ENCODE measurements around the gene TIAM1. TPM values are rescaled to one million over a fixed set of nuclear protein-coding genes. Genes with fewer than 3 reads are reported as not detected.

TIAM1 gene
- total RNA-seq, 1 donor from 2014 or later, result 41.3 TPM

DNA sequence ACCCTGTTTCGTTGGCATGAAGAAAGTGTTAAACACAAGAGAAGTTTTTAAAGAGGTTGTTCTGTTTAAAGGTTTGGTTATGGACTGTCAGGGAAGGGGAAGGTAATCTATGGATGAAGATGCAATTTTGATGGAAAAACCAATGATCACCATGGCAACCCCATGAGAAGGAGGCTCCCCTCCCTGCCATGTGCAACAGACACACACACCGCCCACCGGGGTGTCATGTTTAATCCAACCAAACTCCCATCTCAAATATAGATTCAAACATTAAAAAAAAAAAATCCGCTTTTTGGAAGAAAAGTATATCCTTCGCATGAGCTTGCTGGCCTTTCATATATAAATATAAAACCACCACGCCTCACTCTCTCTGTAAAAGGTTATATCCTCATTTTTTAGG is 224.9 kb downstream of the TIAM1 start:
- Histone ChIP-seq H3K4me1 (peaks cover 11% of the 10 kb centered on the region), H3K36me3 (peaks cover 0 to 5% of the 10 kb centered on the region in 2 donors)
- intact Hi-C loops (cut with DNase I), result no loop called here

DNA sequence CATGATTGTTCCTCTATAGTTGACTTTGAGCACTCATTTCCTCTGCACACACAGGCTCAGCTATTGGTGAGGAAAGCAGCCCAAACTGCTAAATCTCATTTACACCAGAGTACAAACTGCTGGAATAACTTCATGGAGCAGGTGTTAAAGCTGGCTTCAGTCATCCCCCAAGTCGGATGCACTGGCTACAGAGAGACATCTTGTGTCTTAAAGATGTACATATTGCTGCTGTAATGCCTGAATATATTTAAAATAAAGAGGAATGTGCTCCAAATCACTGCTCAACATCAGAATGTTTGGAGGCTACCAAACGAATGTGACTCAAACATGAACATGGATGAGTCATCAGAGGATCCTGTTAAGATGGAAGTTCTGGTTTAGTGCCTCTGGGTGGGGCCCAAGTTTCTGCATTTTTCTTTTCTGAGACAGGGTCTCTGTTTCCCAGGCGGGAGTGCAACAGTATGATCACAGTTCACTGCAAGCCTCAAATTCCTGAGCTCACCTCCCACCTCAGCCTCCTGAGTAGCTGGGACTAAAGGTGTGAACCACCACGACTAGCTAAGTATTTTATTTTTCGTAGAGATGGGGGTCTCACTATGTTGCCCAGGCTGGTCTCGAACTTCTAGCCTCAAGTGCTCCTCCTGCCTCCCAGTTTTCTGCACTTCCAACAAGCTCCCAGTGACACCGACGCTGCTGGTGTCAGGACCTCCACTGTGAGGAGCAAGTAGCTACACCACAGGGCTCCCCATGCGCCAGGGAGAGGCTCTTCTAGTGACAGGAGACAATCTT is 226.7 kb downstream of the TIAM1 start:
- Histone ChIP-seq H3K36me3 (peaks cover 0 to 5% of the 10 kb centered on the region in 2 donors), H3K27me3 (no peaks in the 10 kb centered on the region), H3K9me3 (no peaks in the 10 kb centered on the region), H3K27ac (no peak overlapping the region), H3K4me1 (peaks cover 11% of the 10 kb centered on the region), H3K4me3 (no peak overlapping the region)
- TF ChIP-seq POLR2A (IDR thresholded peaks at IDR 0.05), result no peak
- TF ChIP-seq POLR2AphosphoS5 (IDR thresholded peaks at IDR 0.05; ENCODE audit: insufficient read depth in 1 of 2, low read depth in 1 of 2), result no peak
- TF ChIP-seq, protein P1, sequence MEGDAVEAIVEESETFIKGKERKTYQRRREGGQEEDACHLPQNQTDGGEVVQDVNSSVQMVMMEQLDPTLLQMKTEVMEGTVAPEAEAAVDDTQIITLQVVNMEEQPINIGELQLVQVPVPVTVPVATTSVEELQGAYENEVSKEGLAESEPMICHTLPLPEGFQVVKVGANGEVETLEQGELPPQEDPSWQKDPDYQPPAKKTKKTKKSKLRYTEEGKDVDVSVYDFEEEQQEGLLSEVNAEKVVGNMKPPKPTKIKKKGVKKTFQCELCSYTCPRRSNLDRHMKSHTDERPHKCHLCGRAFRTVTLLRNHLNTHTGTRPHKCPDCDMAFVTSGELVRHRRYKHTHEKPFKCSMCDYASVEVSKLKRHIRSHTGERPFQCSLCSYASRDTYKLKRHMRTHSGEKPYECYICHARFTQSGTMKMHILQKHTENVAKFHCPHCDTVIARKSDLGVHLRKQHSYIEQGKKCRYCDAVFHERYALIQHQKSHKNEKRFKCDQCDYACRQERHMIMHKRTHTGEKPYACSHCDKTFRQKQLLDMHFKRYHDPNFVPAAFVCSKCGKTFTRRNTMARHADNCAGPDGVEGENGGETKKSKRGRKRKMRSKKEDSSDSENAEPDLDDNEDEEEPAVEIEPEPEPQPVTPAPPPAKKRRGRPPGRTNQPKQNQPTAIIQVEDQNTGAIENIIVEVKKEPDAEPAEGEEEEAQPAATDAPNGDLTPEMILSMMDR (IDR thresholded peaks at IDR 0.05), result no peak
- intact Hi-C loops (cut with DNase I), result no loop called here
- DNase-seq (ENCODE audit: extremely low spot score in 2 of 2), result no peak

More for the DNA sequence above, 224.9 kb downstream of the TIAM1 start:
- Histone ChIP-seq H3K27ac (no peak overlapping the region), H3K4me3 (no peak overlapping the region), H3K27me3 (no peaks in the 10 kb centered on the region), H3K9me3 (no peaks in the 10 kb centered on the region)
- TF ChIP-seq POLR2AphosphoS5 (IDR thresholded peaks at IDR 0.05; ENCODE audit: insufficient read depth in 1 of 2, low read depth in 1 of 2) (no peak), POLR2A (IDR thresholded peaks at IDR 0.05) (no peak)
- TF ChIP-seq, protein P1 (IDR thresholded peaks at IDR 0.05), result no peak
- no peak for DNase-seq (ENCODE audit: extremely low spot score in 2 of 2)

DNA sequence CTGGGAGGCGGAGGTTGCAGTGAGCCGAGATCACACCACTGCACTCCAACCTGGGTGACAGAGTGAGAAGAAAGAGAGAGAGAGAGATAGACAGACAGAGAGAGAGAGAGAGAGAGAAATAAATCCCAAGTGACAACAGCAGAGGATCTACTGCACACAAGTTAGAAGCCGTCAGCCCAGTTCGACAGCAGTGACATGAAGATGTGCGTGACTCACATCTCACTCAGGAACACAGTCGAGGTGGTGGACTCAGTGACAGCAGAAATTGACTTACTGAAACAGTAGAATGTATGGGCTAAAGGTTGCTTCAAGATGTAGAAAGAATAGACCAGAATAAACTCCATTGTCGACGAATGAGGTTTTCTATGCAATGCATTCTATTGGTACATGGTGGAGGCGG is 228.8 kb downstream of the TIAM1 start:
- no peak for DNase-seq (ENCODE audit: extremely low spot score in 2 of 2)
- H3K9me3 ChIP-seq, result no peaks in the 10 kb centered on the region
- no peak overlapping the region for H3K27ac ChIP-seq
- peaks cover 11% of the 10 kb centered on the region for H3K4me1 ChIP-seq
- H3K4me3 ChIP-seq, result no peak overlapping the region
- intact Hi-C loops (cut with DNase I), result no loop called here
- H3K36me3 ChIP-seq, result peaks cover 0 to 4% of the 10 kb centered on the region in 2 donors
- TF ChIP-seq POLR2A (IDR thresholded peaks at IDR 0.05) (no peak), POLR2AphosphoS5 (IDR thresholded peaks at IDR 0.05; ENCODE audit: insufficient read depth in 1 of 2, low read depth in 1 of 2) (no peak)
- TF ChIP-seq, protein P1 (IDR thresholded peaks at IDR 0.05), result no peak
- H3K27me3 ChIP-seq, result no peaks in the 10 kb centered on the region

DNA sequence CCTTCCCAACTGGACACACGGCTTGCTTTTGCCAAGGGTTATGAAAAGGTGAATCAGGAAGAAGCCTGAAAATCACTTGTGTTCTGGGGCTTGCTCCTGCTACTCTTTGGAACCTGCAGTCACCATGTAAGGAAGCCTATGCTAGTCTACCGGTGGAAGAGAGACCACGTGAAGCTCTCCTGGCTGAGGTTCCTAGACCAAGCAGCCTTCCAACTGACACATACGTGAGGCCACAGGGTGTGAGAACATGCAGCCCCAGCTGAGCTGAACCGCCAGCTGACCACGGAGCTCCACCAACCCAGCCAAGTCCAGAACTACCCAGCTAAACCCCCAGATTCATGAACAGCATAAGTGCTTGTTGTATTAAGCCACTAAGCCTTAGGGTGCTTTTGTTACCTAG is 233.0 kb downstream of the TIAM1 start:
- intact Hi-C loops (cut with DNase I), result no loop called here
- no peak overlapping the region for H3K4me3 ChIP-seq
- no peaks in the 10 kb centered on the region for H3K4me1 ChIP-seq
- no peaks in the 10 kb centered on the region for H3K27me3 ChIP-seq
- H3K36me3 ChIP-seq, result no peaks in the 10 kb centered on the region
- no peak overlapping the region for H3K27ac ChIP-seq
- no peak for DNase-seq (ENCODE audit: extremely low spot score in 2 of 2)
- TF ChIP-seq POLR2A (IDR thresholded peaks at IDR 0.05) (no peak), POLR2AphosphoS5 (IDR thresholded peaks at IDR 0.05; ENCODE audit: insufficient read depth in 1 of 2, low read depth in 1 of 2) (no peak)
- TF ChIP-seq, protein P1 (IDR thresholded peaks at IDR 0.05), result no peak
- H3K9me3 ChIP-seq, result no peaks in the 10 kb centered on the region

DNA sequence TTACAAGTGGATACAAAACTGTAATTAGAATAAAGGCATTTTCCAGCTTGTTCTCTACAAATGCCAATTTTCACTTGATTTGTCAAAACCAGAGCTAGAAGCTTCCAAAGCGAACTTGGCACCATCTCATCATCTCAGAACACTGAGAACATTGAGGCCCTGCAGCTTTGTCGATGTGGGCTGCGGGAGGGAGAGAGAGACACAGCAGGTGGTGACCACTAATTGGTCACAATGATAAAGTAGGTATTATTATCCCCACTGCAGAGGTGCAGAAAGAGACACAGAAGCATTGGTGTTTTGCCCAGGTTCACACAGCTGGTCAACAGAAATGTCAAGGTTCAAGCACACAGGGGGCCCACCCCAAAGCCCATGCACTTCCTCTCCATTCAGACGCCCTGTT is 233.6 kb downstream of the TIAM1 start:
- Histone ChIP-seq H3K36me3 (no peaks in the 10 kb centered on the region), H3K27me3 (no peaks in the 10 kb centered on the region), H3K27ac (no peak overlapping the region), H3K4me1 (no peaks in the 10 kb centered on the region), H3K9me3 (no peaks in the 10 kb centered on the region), H3K4me3 (no peak overlapping the region)
- TF ChIP-seq POLR2AphosphoS5 (IDR thresholded peaks at IDR 0.05; ENCODE audit: insufficient read depth in 1 of 2, low read depth in 1 of 2) (no peak), POLR2A (IDR thresholded peaks at IDR 0.05) (no peak)
- TF ChIP-seq, protein P1 (IDR thresholded peaks at IDR 0.05), result no peak
- no peak for DNase-seq (ENCODE audit: extremely low spot score in 2 of 2)
- intact Hi-C loops (cut with DNase I), result no loop called here

Data from vagina (tissue), 2 donors.